Mesenchymal stem cell (in vitro differentiated cells and primary cell): ENCODE results near the gene HS2ST1.
"Not testable (repeated sequence)": the region's sequence is repeated elsewhere in the genome, so short reads cannot be mapped to it uniquely, and the experiment has no call there.

ENCODE experiments used
- DNase-seq: peaks from one replicate; pipeline ENCODE4 v3.0.0-alpha.2; 2013
- H2AFZ ChIP-seq: one replicate; pipeline ENCODE4 v1.6.1; 2013; ENCODE audit warnings: low read depth, mild to moderate bottlenecking, control low read depth, inconsistent platforms, low read length, moderate library complexity
- H2AK5ac ChIP-seq: 2 replicates; pipeline ENCODE4 v1.6.1; 2013; ENCODE audit warnings: low read length, moderate library complexity, mild to moderate bottlenecking, inconsistent platforms; ENCODE audit not compliant: severe bottlenecking
- H2BK120ac ChIP-seq: one replicate; pipeline ENCODE4 v1.6.1; 2013; ENCODE audit warnings: low read depth, mild to moderate bottlenecking, inconsistent platforms, low read length, moderate library complexity
- H2BK12ac ChIP-seq, 2 experiments: one replicate each; pipeline ENCODE4 v1.6.1; 2013; ENCODE audit warnings: inconsistent platforms in 2 of 2, low read length in 2 of 2, mild to moderate bottlenecking in 2 of 2, moderate library complexity in 2 of 2, control low read depth in 1 of 2
- H2BK15ac ChIP-seq: one replicate; pipeline ENCODE4 v1.6.1; 2013; ENCODE audit warnings: mild to moderate bottlenecking, low read depth, inconsistent platforms; ENCODE audit not compliant: poor library complexity, severe bottlenecking
- H2BK5ac ChIP-seq: 2 replicates; pipeline ENCODE4 v1.6.1; 2013; ENCODE audit warnings: low read depth, mild to moderate bottlenecking, low read length, control low read depth, inconsistent platforms; ENCODE audit not compliant: poor library complexity, severe bottlenecking
- H3K14ac ChIP-seq, 2 experiments: one replicate each; pipeline ENCODE4 v1.6.1; 2013; ENCODE audit warnings: inconsistent platforms in 2 of 2, low read length in 2 of 2, control low read depth in 1 of 2, mild to moderate bottlenecking in 1 of 2, moderate library complexity in 1 of 2
- H3K18ac ChIP-seq, 2 experiments: one replicate each; pipeline ENCODE4 v1.6.1; 2013; ENCODE audit warnings: inconsistent platforms in 2 of 2, low read length in 2 of 2, control low read depth in 1 of 2, low read depth in 1 of 2, mild to moderate bottlenecking in 1 of 2
- H3K23ac ChIP-seq, 2 experiments: one replicate each; pipeline ENCODE4 v1.6.1; 2013; ENCODE audit warnings: inconsistent platforms in 2 of 2, low read length in 2 of 2, mild to moderate bottlenecking in 2 of 2, moderate library complexity in 2 of 2, control low read depth in 1 of 2
- H3K27ac ChIP-seq: 2 replicates; pipeline ENCODE4 v1.5.1; 2013; ENCODE audit warnings: mild to moderate bottlenecking, moderate library complexity, low read length, control low read depth, inconsistent platforms; ENCODE audit not compliant: poor library complexity, severe bottlenecking
- H3K27me3 ChIP-seq, 2 experiments: 2 replicates each; pipeline versions ENCODE4 v1.6.1 to v1.7.0; 2013; ENCODE audit warnings: low read length in 2 of 2, mild to moderate bottlenecking in 2 of 2, moderate library complexity in 2 of 2, control low read depth in 1 of 2, inconsistent platforms in 1 of 2; ENCODE audit not compliant: control insufficient read depth in 1 of 2, insufficient read depth in 1 of 2
- H3K36me3 ChIP-seq, 2 experiments: 2 replicates each; pipeline versions ENCODE4 v1.6.1 to v1.7.0; 2013; ENCODE audit warnings: low read length in 2 of 2, control low read depth in 1 of 2, inconsistent platforms in 1 of 2, low read depth in 1 of 2, mild to moderate bottlenecking in 1 of 2; ENCODE audit not compliant: insufficient read depth in 2 of 2, control insufficient read depth in 1 of 2
- H3K4ac ChIP-seq, 2 experiments: one replicate each; pipeline ENCODE4 v1.6.1; 2013; ENCODE audit warnings: inconsistent platforms in 2 of 2, low read length in 2 of 2, mild to moderate bottlenecking in 2 of 2, moderate library complexity in 2 of 2, control low read depth in 1 of 2, low read depth in 1 of 2
- H3K4me1 ChIP-seq: 2 replicates; pipeline ENCODE4 v1.6.1; 2013; ENCODE audit warnings: low read depth, low read length, control low read depth; ENCODE audit not compliant: control insufficient read depth, insufficient read depth
- H3K4me2 ChIP-seq: 2 replicates; pipeline ENCODE4 v1.6.1; 2013; ENCODE audit warnings: low read length, mild to moderate bottlenecking, inconsistent platforms; ENCODE audit not compliant: poor library complexity, severe bottlenecking
- H3K4me3 ChIP-seq, 2 experiments: 2 replicates each; pipeline versions ENCODE4 v1.5.1 to v1.7.0; 2013; ENCODE audit warnings: low read length in 2 of 2, mild to moderate bottlenecking in 2 of 2, control low read depth in 1 of 2, low read depth in 1 of 2; ENCODE audit not compliant: insufficient read depth in 1 of 2
- H3K79me1 ChIP-seq: replicated peaks from 2 replicates; pipeline ENCODE4 v1.6.1; 2013; ENCODE audit warnings: mild to moderate bottlenecking, control low read depth, low read length, inconsistent platforms; ENCODE audit not compliant: poor library complexity, severe bottlenecking
- H3K9ac ChIP-seq: 2 replicates; pipeline ENCODE4 v1.7.0; 2013; ENCODE audit warnings: mild to moderate bottlenecking, low read length, moderate library complexity
- H3K9me3 ChIP-seq: 2 replicates; pipeline ENCODE4 v1.7.0; 2013; ENCODE audit warnings: mild to moderate bottlenecking, low read length; ENCODE audit not compliant: control insufficient read depth
- H4K8ac ChIP-seq: one replicate; pipeline ENCODE4 v1.6.1; 2013; ENCODE audit warnings: inconsistent platforms, mild to moderate bottlenecking, low read length, moderate library complexity
- H4K91ac ChIP-seq: one replicate; pipeline ENCODE4 v1.6.1; 2013; ENCODE audit warnings: mild to moderate bottlenecking, low read length, inconsistent platforms
- WGBS: methylation state at CpG from one replicate; pipeline ENCODE4 v1.1.7; 2013; ENCODE audit warnings: mixed read lengths; 5-methylcytosine and 5-hydroxymethylcytosine counted together

HS2ST1 gene

GRCh38 chr1:86887479-86888162 lies 26.8 kb upstream of the HS2ST1 start:
- Histone ChIP-seq H3K36me3 (peaks cover 3 to 39% of the 10 kb centered on the region in 2 experiments), H3K27me3 (no peaks in the 10 kb centered on the region), H3K9me3 (no peaks in the 10 kb centered on the region), H2AK5ac (no peak overlapping the region), H2BK12ac (no peak overlapping the region), H3K27ac (no peak overlapping the region), H3K9ac (no peak overlapping the region), H4K8ac (no peak overlapping the region), H2BK5ac (no peak overlapping the region), H2AFZ (no peak overlapping the region), H3K4ac (no peak overlapping the region), H3K4me2 (no peak overlapping the region), H2BK15ac (no peak overlapping the region), H3K79me1 (peaks cover 11% of the 10 kb centered on the region), H3K18ac (no peak overlapping the region), H3K4me1 (no peaks in the 10 kb centered on the region), H4K91ac (no peak overlapping the region), H2BK120ac (no peak overlapping the region), H3K14ac (no peak overlapping the region), H3K23ac (no peak overlapping the region), H3K4me3 (no peak overlapping the region)
- no peak for DNase-seq
- 100% methylated on average over 4 of the region's 5 CpGs for WGBS

- H2BK120ac ChIP-seq, result no peak overlapping the region
- H3K36me3 ChIP-seq, result peaks cover 3 to 42% of the 10 kb centered on the region in 2 experiments
- no peaks in the 10 kb centered on the region for H3K9me3 ChIP-seq
- H3K27ac ChIP-seq, result no peak overlapping the region
- H4K8ac ChIP-seq, result no peak overlapping the region
- H3K4me3 ChIP-seq, result no peak overlapping the region
- H2BK5ac ChIP-seq, result no peak overlapping the region
- no peak overlapping the region for H3K9ac ChIP-seq
- no peak overlapping the region for H3K23ac ChIP-seq
- no peak for DNase-seq
- no peak overlapping the region for H4K91ac ChIP-seq
- H3K27me3 ChIP-seq, result no peaks in the 10 kb centered on the region
- no peak overlapping the region for H3K4me2 ChIP-seq
- no peak overlapping the region for H3K4ac ChIP-seq
- no peak overlapping the region for H3K18ac ChIP-seq
- no peak overlapping the region for H3K14ac ChIP-seq
- no peak overlapping the region for H2AK5ac ChIP-seq
- no peaks in the 10 kb centered on the region for H3K4me1 ChIP-seq
- WGBS, result 97% methylated on average over 4 of the region's 5 CpGs
- no peak overlapping the region for H2BK12ac ChIP-seq
- no peak overlapping the region for H2BK15ac ChIP-seq
- peaks cover 10% of the 10 kb centered on the region for H3K79me1 ChIP-seq
- no peak overlapping the region for H2AFZ ChIP-seq
These were observed 26.1 kb upstream of the HS2ST1 start for GRCh38 chr1:86888327-86888726.

GRCh38 chr1:86899401-86899800 lies 15.0 kb upstream of the HS2ST1 start:
- peaks cover 11 to 56% of the 10 kb centered on the region in 2 experiments for H3K36me3 ChIP-seq
- not testable (repeated sequence) for H3K14ac ChIP-seq, H3K4ac ChIP-seq, H4K8ac ChIP-seq, H2BK15ac ChIP-seq, H4K91ac ChIP-seq, H2BK12ac ChIP-seq, H3K23ac ChIP-seq, H3K4me3 ChIP-seq, H3K4me1 ChIP-seq, H2AFZ ChIP-seq, H3K27me3 ChIP-seq, H3K4me2 ChIP-seq, H3K18ac ChIP-seq, H2AK5ac ChIP-seq, H3K79me1 ChIP-seq, H3K9me3 ChIP-seq, H3K9ac ChIP-seq, H2BK5ac ChIP-seq, DNase-seq, H2BK120ac ChIP-seq, H3K27ac ChIP-seq
- no CpG with 5 or more reads among the region's 33 CpGs for WGBS

- Histone ChIP-seq H2BK120ac (no peak overlapping the region), H3K4me1 (no peaks in the 10 kb centered on the region), H3K4ac (no peak overlapping the region), H3K27me3 (no peaks in the 10 kb centered on the region), H3K14ac (no peak overlapping the region), H3K4me3 (no peak overlapping the region), H2BK12ac (no peak overlapping the region), H2AFZ (no peak overlapping the region), H2BK5ac (no peak overlapping the region), H4K8ac (no peak overlapping the region), H2BK15ac (no peak overlapping the region), H3K4me2 (no peak overlapping the region), H3K27ac (no peak overlapping the region), H3K79me1 (peaks cover 1% of the 10 kb centered on the region), H3K9me3 (no peaks in the 10 kb centered on the region), H3K18ac (no peak overlapping the region), H3K36me3 (peaks cover 3 to 67% of the 10 kb centered on the region in 2 experiments), H3K9ac (no peak overlapping the region), H3K23ac (no peak overlapping the region), H2AK5ac (no peak overlapping the region), H4K91ac (no peak overlapping the region)
- no peak for DNase-seq
- no CpG with 5 or more reads among the region's 1 CpG for WGBS
These were observed 8.6 kb upstream of the HS2ST1 start for GRCh38 chr1:86905875-86906274.
